Spleen (tissue), 7 donors: Measurements from ENCODE around the gene ZFYVE16.

Source experiments
- CTCF ChIP-seq, 11 experiments: fragments of 200-600 bp in 7 of 11; fragments of 450-650 bp in 4 of 11; sonication (generic) in 4 of 11; IDR thresholded peaks in 8 of 11; conservative IDR thresholded peaks in 3 of 11; 1 replicate in 7 of 11; 2 replicates in 4 of 11; pipeline versions ENCODE4 v1.4.0 to v1.8.0; 2016 to 2021; ENCODE audit warnings: antibody characterized with exemption in 11 of 11, inconsistent platforms in 4 of 11, mild to moderate bottlenecking in 1 of 11
- POLR2A ChIP-seq, 3 donors: fragments of 450-650 bp; IDR thresholded peaks; one replicate each; pipeline ENCODE4 v1.5.1; 2017; ENCODE audit warnings: antibody characterized with exemption in 3 of 3, mild to moderate bottlenecking in 1 of 3
- POLR2AphosphoS5 ChIP-seq, 3 donors: sonication (generic); formaldehyde crosslinking; IDR thresholded peaks; one replicate each; pipeline ENCODE4 v1.5.1; 2017; ENCODE audit warnings: antibody characterized with exemption in 3 of 3
- donor health status: DM: no; HTN: no; CAD: no; lungs with moderate emphysema.
- donor health status: DM: no; HTN: no; CAD: no.
- donor health status: DM: no; HTN: no; CAD: no.

- TF ChIP-seq POLR2AphosphoS5 (IDR thresholded peaks at IDR 0.05) (no peak), CTCF (IDR thresholded peaks at IDR 0.05 in 8 of 11, conservative IDR thresholded peaks at IDR 0.05 in 3 of 11) (no peak), POLR2A (IDR thresholded peaks at IDR 0.05) (no peak)
Measured at GRCh38 chr5:80482578-80482977, 74.7 kb downstream of the ZFYVE16 start.
